RWPE1 (cell line): Measurements from ENCODE around the gene UTP3.

Experiments used
- CTCF ChIA-PET: fragments of 350-600 bp; sonication (Branson Sonifier 250); formaldehyde crosslinking; extraction: SDS; loops from one replicate; lab custom pipeline; 2021; lab: Yijun Ruan, JAX
- POLR2A ChIA-PET: fragments of 400-600 bp; formaldehyde crosslinking; extraction: SDS; loops from one replicate; lab custom pipeline; 2020; ENCODE audit warnings: antibody characterized with exemption; ENCODE audit not compliant: low non-redundant PET; lab: Yijun Ruan, JAX
- DNase-seq: peaks from one replicate; pipeline ENCODE4 v3.0.0; 2012; ENCODE audit warnings: low spot score
- H3K27ac ChIP-seq: fragments of 450-650 bp; 2 replicates; pipeline ENCODE4 v1.5.1; 2017
- TF ChIP-seq, protein P1 (sequence below): fragments of 450-650 bp; conservative IDR thresholded peaks from 2 replicates; pipeline ENCODE4 v1.5.1; 2017; ENCODE audit warnings: low read depth, mild to moderate bottlenecking

UTP3 gene

GRCh38 chr4:70713453-70714078, 25.2 kb downstream of the UTP3 start:
- no peak overlapping the region for H3K27ac ChIP-seq
- POLR2A ChIA-PET: no interaction called here
- CTCF ChIA-PET: interaction anchor here (0.7 kb wide), 1 partner anchor 669 kb away, joined by 3 read pairs; no protein-coding TSS in a partner anchor
- DNase-seq: peak; percentile 11
- TF ChIP-seq, protein P1, sequence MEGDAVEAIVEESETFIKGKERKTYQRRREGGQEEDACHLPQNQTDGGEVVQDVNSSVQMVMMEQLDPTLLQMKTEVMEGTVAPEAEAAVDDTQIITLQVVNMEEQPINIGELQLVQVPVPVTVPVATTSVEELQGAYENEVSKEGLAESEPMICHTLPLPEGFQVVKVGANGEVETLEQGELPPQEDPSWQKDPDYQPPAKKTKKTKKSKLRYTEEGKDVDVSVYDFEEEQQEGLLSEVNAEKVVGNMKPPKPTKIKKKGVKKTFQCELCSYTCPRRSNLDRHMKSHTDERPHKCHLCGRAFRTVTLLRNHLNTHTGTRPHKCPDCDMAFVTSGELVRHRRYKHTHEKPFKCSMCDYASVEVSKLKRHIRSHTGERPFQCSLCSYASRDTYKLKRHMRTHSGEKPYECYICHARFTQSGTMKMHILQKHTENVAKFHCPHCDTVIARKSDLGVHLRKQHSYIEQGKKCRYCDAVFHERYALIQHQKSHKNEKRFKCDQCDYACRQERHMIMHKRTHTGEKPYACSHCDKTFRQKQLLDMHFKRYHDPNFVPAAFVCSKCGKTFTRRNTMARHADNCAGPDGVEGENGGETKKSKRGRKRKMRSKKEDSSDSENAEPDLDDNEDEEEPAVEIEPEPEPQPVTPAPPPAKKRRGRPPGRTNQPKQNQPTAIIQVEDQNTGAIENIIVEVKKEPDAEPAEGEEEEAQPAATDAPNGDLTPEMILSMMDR: no peak

DNA sequence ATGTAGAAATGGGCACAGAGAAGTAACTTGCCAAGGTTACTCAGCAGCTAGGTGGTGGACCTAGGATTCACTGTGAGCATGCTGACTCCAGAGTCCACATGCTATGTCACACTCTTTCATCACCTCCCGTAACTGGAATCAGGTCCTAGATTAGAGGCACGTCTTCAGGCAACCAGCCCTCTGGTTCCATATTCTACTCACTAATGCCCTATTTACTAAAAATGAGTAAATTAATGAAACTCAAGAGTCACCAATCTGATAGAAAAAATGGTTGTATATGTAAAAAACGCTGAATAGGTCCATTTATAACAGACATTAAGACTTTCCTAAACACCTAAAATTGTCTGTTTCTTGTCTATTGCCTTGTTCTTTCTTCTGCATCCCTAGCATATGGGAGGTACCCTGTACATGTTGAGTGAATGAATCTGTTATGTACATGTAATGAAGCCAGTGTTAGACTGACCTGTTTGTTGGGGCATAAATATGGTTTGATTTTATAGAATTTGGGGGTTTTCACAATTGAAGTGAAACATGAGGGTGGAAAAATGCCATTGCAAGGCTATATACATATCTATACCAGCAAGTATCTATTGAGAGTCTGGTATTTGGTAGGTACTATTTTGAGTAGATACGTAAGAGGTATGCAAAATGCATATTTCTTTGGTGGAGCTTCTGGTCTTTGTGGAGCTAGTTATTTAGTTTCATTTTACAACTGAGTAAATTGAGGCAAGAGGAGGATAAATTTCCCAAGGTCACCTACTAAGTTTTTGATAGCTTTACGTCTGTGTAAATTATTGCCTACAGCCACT, 26.0 kb downstream of the UTP3 start:
- ChIA-PET CTCF (interaction anchor here (0.7 kb wide), 1 partner anchor 668 kb away, joined by 3 read pairs; no protein-coding TSS in a partner anchor), POLR2A (no interaction called here)
- TF ChIP-seq, protein P1: no peak
- no peak overlapping the region for H3K27ac ChIP-seq
- no peak for DNase-seq

DNA sequence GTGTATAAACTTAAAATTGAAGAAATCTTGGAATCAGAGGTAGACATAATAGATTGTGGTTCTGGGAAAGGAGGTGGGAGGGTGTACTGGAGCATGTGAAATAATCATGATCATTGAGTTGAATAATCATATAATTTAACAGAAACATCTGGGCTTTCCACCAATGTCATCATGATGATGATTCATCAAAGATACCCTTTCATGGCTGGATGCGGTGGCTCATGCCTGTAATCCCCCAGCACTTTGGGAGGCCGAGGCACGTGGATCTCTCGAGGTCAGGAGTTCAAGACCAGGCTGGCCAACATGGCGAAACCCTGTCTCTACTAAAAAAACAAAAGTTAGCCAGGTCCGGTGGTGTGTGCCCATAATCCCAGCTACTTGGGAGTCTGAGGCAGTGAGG, 26.8 kb downstream of the UTP3 start:
- TF ChIP-seq, protein P1: no peak
- DNase-seq: no peak
- ChIA-PET POLR2A (no interaction called here), CTCF (no interaction called here)
- no peak overlapping the region for H3K27ac ChIP-seq

DNA sequence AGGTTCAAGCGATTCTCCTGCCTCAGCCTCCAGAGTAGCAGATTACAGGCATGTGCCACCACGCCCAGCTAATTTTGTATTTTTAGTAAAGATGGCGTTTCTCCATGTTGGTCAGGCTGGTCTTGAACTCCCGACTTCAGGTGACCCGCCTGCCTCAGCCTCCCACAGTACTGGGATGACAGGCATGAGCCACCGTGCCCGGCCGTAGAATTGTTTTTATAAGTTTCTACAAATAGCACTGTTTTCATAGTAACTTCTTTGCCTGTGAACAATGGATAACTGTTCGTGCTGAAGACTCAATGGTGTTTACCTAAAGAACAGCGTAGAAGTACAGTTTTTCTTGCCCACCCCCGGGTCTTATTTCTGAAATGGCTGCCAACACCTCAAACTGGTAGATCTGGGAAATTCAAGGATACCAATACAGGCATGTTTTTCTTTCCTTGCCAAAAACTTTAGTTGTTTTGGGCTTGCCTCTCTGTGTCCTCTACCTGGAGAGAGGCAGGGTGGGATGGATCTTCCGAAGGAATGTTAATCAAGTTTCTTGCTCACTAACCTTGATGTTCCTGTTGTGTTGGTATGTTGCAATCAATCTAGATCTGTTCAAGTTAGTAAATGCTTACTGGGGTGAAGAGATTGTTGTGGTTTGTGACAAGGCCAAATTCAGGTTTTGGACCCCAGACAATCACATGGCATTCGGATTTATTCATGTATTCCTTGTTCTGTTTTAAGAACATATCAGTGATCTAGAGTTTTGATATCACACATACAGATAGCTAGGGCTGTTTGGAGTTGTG, 30.7 kb downstream of the UTP3 start:
- H3K27ac ChIP-seq: no peak overlapping the region
- CTCF ChIA-PET: no interaction called here
- TF ChIP-seq, protein P1: no peak
- peak; percentile 4 for DNase-seq
- POLR2A ChIA-PET: no interaction called here

- H3K27ac ChIP-seq: no peak within 1 kb of the TSS
- DNase-seq: peak; percentile 16
- ChIA-PET CTCF (interaction anchor here (0.7 to 0.8 kb wide), 2 partner anchors 17 to 120 kb away, joined by 3 read pairs; no protein-coding TSS in a partner anchor), POLR2A (no interaction called here)
- TF ChIP-seq, protein P1: no peak
These were observed 33.4 kb downstream of the UTP3 start, which contains the start of gene RUFY3 for GRCh38 chr4:70721747-70722146. Gene RUFY3, plus strand, starts transcription at chr4:70721964. Its CDS starts 610 bp downstream, at chr4:70722574.
